GM23248 (cell line): Measurements from ENCODE around the gene TMEM38A. TPM values are rescaled to one million over a fixed set of nuclear protein-coding genes. Genes with fewer than 3 reads are reported as not detected.
A peak's percentile ranks its signal among the peaks of the same experiment; 100 is the strongest.

Source experiments
- DNase-seq: peaks from one replicate; pipeline ENCODE4 v3.0.0-alpha.2; 2015
- H2AFZ ChIP-seq: fragments of 200-600 bp; sonication (generic); 2 replicates; pipeline ENCODE4 v1.6.1; 2016; ENCODE audit warnings: antibody characterized with exemption
- H3F3A ChIP-seq: fragments of 200-600 bp; sonication (generic); 2 replicates; pipeline ENCODE4 v1.6.1; 2016; ENCODE audit warnings: mild to moderate bottlenecking, antibody characterized with exemption, mixed run types; ENCODE audit not compliant: insufficient read depth
- H3K27ac ChIP-seq: fragments of 200-600 bp; sonication (generic); 2 replicates; pipeline ENCODE4 v1.5.1; 2016; ENCODE audit warnings: mild to moderate bottlenecking
- H3K27me3 ChIP-seq: fragments of 200-600 bp; sonication (generic); replicated peaks from 2 replicates; pipeline ENCODE4 v1.6.1; 2016; ENCODE audit warnings: mild to moderate bottlenecking; ENCODE audit not compliant: insufficient read depth
- H3K36me3 ChIP-seq: fragments of 200-600 bp; sonication (generic); 2 replicates; pipeline ENCODE4 v1.6.1; 2016; ENCODE audit warnings: low read depth, mild to moderate bottlenecking
- H3K4me1 ChIP-seq: fragments of 200-600 bp; sonication (generic); 2 replicates; pipeline ENCODE4 v1.6.1; 2016; ENCODE audit warnings: mild to moderate bottlenecking; ENCODE audit not compliant: insufficient read depth
- H3K4me2 ChIP-seq: fragments of 200-600 bp; sonication (generic); one replicate; pipeline ENCODE4 v1.6.1; 2016; ENCODE audit warnings: mild to moderate bottlenecking; ENCODE audit not compliant: unreplicated experiment
- H3K4me3 ChIP-seq: fragments of 200-600 bp; sonication (generic); 2 replicates; pipeline ENCODE4 v1.5.1; 2016; ENCODE audit warnings: mild to moderate bottlenecking
- H3K79me2 ChIP-seq: fragments of 200-600 bp; sonication (generic); 2 replicates; pipeline ENCODE4 v1.6.1; 2016; ENCODE audit warnings: mild to moderate bottlenecking; ENCODE audit not compliant: insufficient read depth
- H3K9ac ChIP-seq: fragments of 200-600 bp; sonication (generic); 2 replicates; pipeline ENCODE4 v1.6.1; 2016; ENCODE audit warnings: mild to moderate bottlenecking
- H3K9me2 ChIP-seq: fragments of 200-600 bp; sonication (generic); 2 replicates; pipeline ENCODE4 v1.6.1; 2016; ENCODE audit warnings: mixed run types, mild to moderate bottlenecking, moderate library complexity; ENCODE audit not compliant: insufficient read depth
- H3K9me3 ChIP-seq: fragments of 200-600 bp; sonication (generic); one replicate; pipeline ENCODE4 v1.6.1; 2017; ENCODE audit warnings: low read depth
- H4K20me1 ChIP-seq: fragments of 200-600 bp; sonication (generic); 2 replicates; pipeline ENCODE4 v1.6.0; 2016; ENCODE audit not compliant: insufficient read depth
- EZH2 ChIP-seq: fragments of 200-600 bp; sonication (generic); IDR thresholded peaks from 2 replicates; pipeline ENCODE4 v1.6.1; 2018; ENCODE audit warnings: antibody characterized with exemption, mild to moderate bottlenecking; ENCODE audit not compliant: insufficient read depth, poor library complexity, severe bottlenecking
- EZH2phosphoT487 ChIP-seq: fragments of 200-600 bp; sonication (generic); IDR thresholded peaks from 2 replicates; pipeline ENCODE4 v1.6.1; 2018; ENCODE audit warnings: antibody characterized with exemption, moderate library complexity, mild to moderate bottlenecking, low read depth; ENCODE audit not compliant: insufficient read depth
- WGBS, 2 experiments: methylation state at CpG; one replicate each; pipeline ENCODE4 v1.1.6; 2015 to 2017; ENCODE audit warnings: low lambda C conversion rate in 2 of 2, low coverage in 1 of 2; ENCODE audit errors: missing lambda C conversion rate in 2 of 2; 5-methylcytosine and 5-hydroxymethylcytosine counted together
- in situ Hi-C: fragments of 300-500 bp; cut with MboI; formaldehyde crosslinking; loops from 2 replicates; pipeline ENCODE4 v1.15.0; 2020
- polyA plus RNA-seq: library from polyadenylated mRNA; unstranded; fragments of >200 nt; fragmentation: Nextera tagmentation; extraction: Ambion mirVana; gene quantifications from 2 replicates; pipeline ENCODE4 v1.2.1, GENCODE V29; 2016
- total RNA-seq: library from RNA; depleted of rRNA; stranded (reverse); fragments of >200 nt; shearing (Covaris generic); gene quantifications from 2 replicates; pipeline ENCODE4 v1.2.3, GENCODE V29; 2014

The TMEM38A gene
- total and polyA plus RNA-seq, 2 experiments from 2014 or later: 1.3 to 1.6 TPM

DNA sequence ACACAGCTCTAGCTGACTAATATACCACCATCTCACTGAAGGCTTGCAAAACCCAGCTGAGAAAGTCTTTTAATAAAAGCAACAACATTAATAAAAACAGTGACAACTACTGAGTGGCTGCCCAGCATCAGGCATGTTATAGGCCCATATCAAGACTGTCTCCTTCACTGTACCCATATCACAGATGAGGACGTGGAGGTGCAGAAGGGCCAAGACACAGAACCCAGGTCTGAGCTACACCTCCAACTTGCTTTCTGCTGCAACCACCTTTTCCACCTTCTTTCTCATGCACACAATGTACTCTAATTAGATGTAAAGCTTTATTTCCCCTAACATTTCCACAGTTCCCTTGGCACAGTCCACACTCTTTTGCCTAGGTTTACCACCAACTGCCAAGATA lies 22.3 kb upstream of the TMEM38A start:
- H3K9me2 ChIP-seq: no peaks in the 10 kb centered on the region
- H2AFZ ChIP-seq: no peak overlapping the region
- DNase-seq: no peak
- H3K9ac ChIP-seq: no peak overlapping the region
- peaks cover 95% of the 10 kb centered on the region for H3K79me2 ChIP-seq
- no peak overlapping the region for H3K27ac ChIP-seq
- H3F3A ChIP-seq: no peaks in the 10 kb centered on the region
- H3K4me2 ChIP-seq: no peak overlapping the region
- TF ChIP-seq EZH2: no peak
- TF ChIP-seq EZH2phosphoT487: no peak
- no peaks in the 10 kb centered on the region for H4K20me1 ChIP-seq
- WGBS, 2 experiments: 100% methylated on average over 1 of the region's 1 CpG
- no peaks in the 10 kb centered on the region for H3K9me3 ChIP-seq
- no peaks in the 10 kb centered on the region for H3K4me1 ChIP-seq
- no peak overlapping the region for H3K4me3 ChIP-seq
- no peaks in the 10 kb centered on the region for H3K27me3 ChIP-seq
- in situ Hi-C loops: no loop called here
- peaks cover 21% of the 10 kb centered on the region for H3K36me3 ChIP-seq

DNA sequence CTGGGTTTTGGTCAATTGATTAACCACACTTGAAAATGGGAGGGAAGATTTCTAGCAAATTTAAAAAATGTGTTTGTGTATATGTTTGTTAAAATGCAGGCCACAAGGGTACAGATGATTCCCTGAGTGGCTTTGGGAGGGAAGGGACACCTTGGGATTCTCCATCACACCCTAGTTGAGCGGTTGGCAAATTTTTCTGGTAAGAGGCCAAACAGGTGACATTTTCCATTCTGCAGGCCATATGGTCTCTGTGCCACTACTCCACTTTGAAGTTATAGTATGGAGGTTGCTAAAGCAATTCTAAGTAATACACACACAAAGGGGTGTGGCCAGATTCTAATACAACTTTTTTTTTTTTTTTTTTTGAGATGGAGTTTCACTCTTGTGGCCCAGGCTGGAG lies 20.0 kb upstream of the TMEM38A start:
- no peaks in the 10 kb centered on the region for H3K27me3 ChIP-seq
- no peak for TF ChIP-seq EZH2
- TF ChIP-seq EZH2phosphoT487: no peak
- peaks cover 99% of the 10 kb centered on the region for H3K79me2 ChIP-seq
- no peak overlapping the region for H3K4me2 ChIP-seq
- in situ Hi-C loops: no loop called here
- no peak overlapping the region for H3K9ac ChIP-seq
- H3K9me3 ChIP-seq: no peaks in the 10 kb centered on the region
- WGBS, 2 experiments: 95 to 100% methylated on average over 1 of the region's 1 CpG
- peaks cover 39% of the 10 kb centered on the region for H3K36me3 ChIP-seq
- H3K9me2 ChIP-seq: no peaks in the 10 kb centered on the region
- no peaks in the 10 kb centered on the region for H3F3A ChIP-seq
- no peak overlapping the region for H3K4me3 ChIP-seq
- no peak overlapping the region for H3K27ac ChIP-seq
- no peak overlapping the region for H2AFZ ChIP-seq
- no peak for DNase-seq
- H3K4me1 ChIP-seq: no peaks in the 10 kb centered on the region
- H4K20me1 ChIP-seq: no peaks in the 10 kb centered on the region

- no peak overlapping the region for H3K4me2 ChIP-seq
- peaks cover 99% of the 10 kb centered on the region for H3K79me2 ChIP-seq
Measured at GRCh38 chr19:16641695-16642094, 19.2 kb upstream of the TMEM38A start.

DNA sequence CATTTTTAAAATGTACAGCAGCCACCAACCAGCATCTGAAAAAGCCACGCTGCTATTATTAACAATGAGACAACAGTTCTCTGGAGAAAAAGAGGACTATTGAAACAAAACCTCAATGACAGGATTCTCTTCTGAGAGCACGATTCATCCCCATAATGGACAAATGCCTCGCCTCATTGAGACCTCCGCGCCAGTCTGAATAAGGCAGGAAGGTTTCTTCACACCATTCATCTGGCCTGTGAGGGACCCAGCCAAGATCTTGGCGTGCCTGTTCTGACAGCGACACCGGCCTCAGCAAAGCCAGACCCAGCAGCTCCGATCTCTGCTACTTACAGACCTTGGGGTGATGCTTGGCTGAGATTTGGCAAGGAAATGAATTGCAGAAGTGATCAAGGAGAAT lies 15.8 kb upstream of the TMEM38A start:
- H3K27me3 ChIP-seq: no peaks in the 10 kb centered on the region
- TF ChIP-seq EZH2: no peak
- no peak for TF ChIP-seq EZH2phosphoT487
- peaks cover 97% of the 10 kb centered on the region for H3K79me2 ChIP-seq
- peaks cover 3% of the 10 kb centered on the region; the same call in 1 of the 2 replicates for H3K4me1 ChIP-seq
- DNase-seq: no peak
- no peak overlapping the region for H2AFZ ChIP-seq
- in situ Hi-C loops: no loop called here
- H3K9me2 ChIP-seq: no peaks in the 10 kb centered on the region
- no peaks in the 10 kb centered on the region for H4K20me1 ChIP-seq
- no peak overlapping the region for H3K4me3 ChIP-seq
- no peak overlapping the region for H3K4me2 ChIP-seq
- H3K27ac ChIP-seq: no peak overlapping the region
- H3F3A ChIP-seq: peaks cover 6% of the 10 kb centered on the region; the same call in 1 of the 2 replicates
- H3K9me3 ChIP-seq: no peaks in the 10 kb centered on the region
- WGBS, 2 experiments: 97 to 99% methylated on average over 9 of the region's 9 CpGs
- no peak overlapping the region for H3K9ac ChIP-seq
- peaks cover 51% of the 10 kb centered on the region for H3K36me3 ChIP-seq

More at GRCh38 chr19:16641695-16642094, 19.2 kb upstream of the TMEM38A start:
- H3F3A ChIP-seq: no peaks in the 10 kb centered on the region
- H3K9me3 ChIP-seq: no peaks in the 10 kb centered on the region
- in situ Hi-C loops: no loop called here
- no peaks in the 10 kb centered on the region for H3K4me1 ChIP-seq
- H3K9me2 ChIP-seq: no peaks in the 10 kb centered on the region
- peaks cover 47% of the 10 kb centered on the region for H3K36me3 ChIP-seq
- H3K27me3 ChIP-seq: no peaks in the 10 kb centered on the region
- H3K9ac ChIP-seq: no peak overlapping the region
- WGBS, 2 experiments: 98% methylated on average over 10 of the region's 10 CpGs
- TF ChIP-seq EZH2phosphoT487: no peak
- no peak for TF ChIP-seq EZH2
- no peak overlapping the region for H3K27ac ChIP-seq
- H3K4me3 ChIP-seq: no peak overlapping the region
- no peak for DNase-seq
- no peaks in the 10 kb centered on the region for H4K20me1 ChIP-seq
- no peak overlapping the region for H2AFZ ChIP-seq

DNA sequence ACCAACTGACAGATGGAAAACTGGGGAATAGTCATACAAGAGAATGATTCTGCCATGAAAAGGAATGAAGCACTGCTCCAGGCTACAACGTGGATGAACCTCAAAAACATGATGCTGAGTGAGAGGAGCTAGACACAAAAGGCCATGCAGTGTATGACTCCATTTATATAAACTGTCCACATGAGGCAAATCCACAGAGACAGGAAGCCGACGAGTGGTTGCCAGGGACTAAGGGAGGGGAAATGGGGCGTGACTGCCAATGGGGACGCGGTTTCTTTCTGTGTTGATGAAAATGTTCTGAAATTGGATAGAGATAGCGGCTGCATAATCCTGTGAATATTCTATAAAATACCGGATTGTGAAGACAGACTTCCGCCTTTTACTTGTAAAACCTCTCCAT lies 11.2 kb upstream of the TMEM38A start:
- Histone ChIP-seq H3K4me1 (peaks cover 6% of the 10 kb centered on the region; the same call in 1 of the 2 replicates), H3K27ac (0 out of 2 replicates have a peak overlapping the region, but pooled peaks have one; percentile 35), H3K79me2 (peaks cover 71% of the 10 kb centered on the region), H3F3A (peaks cover 8% of the 10 kb centered on the region; the same call in 1 of the 2 replicates), H4K20me1 (no peaks in the 10 kb centered on the region), H3K9ac (no peak overlapping the region), H3K36me3 (peaks cover 40% of the 10 kb centered on the region; the same call in 1 of the 2 replicates), H3K4me3 (no peak overlapping the region), H3K9me3 (no peaks in the 10 kb centered on the region), H3K4me2 (no peak overlapping the region), H2AFZ (no peak overlapping the region), H3K9me2 (no peaks in the 10 kb centered on the region), H3K27me3 (no peaks in the 10 kb centered on the region)
- in situ Hi-C loops: no loop called here
- 31 to 33% methylated on average over 9 of the region's 9 CpGs for WGBS, 2 experiments
- TF ChIP-seq EZH2phosphoT487 (no peak), EZH2 (no peak)
- DNase-seq: peak; percentile 54
